ENCODE results near the gene CABP4. TPM values are rescaled to one million over a fixed set of nuclear protein-coding genes. Genes with fewer than 3 reads are reported as not detected.

CABP4 gene
- total RNA-seq, 1 donor from 2014 or later = 3.8 TPM

DNA sequence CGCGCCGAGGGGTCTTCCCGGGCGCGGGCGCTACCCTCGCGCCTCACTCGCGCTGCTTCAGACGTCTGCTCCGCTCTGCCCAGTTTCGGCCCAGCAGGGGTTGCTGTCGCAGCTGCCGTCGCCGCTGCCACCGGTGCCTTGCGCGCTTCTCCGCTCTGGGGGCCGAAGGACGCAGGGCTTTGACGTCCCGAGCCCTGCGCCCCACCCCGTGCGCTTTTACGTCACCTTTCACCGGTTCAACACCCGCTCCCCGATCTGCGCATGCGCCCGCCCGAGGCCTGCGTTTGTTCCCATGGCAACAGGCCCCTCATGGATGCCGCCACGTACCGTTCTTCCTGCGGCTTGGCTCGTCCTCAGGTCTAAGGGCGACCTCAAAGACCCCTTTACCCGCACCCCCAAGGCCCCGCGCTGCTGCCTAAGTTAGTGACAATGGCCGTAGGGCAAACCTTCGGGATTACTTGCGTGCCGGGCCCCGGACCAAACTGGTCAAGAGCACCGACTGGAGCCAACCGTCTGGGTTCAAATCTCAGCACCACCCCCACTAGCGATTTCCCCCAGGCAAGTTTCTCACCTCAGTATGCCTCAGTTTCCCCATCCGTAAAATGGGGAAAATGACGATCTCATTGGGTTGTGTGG lies 53.5 kb downstream of the CABP4 start:
- peak; percentile 99 for DNase-seq (ENCODE audit: low spot score)

- no peak for DNase-seq (ENCODE audit: low spot score)
These were observed 54.8 kb downstream of the CABP4 start for GRCh38 chr11:67510023-67510345.

Small RNA genes within 50 kb of the gene (microRNA-seq; reads per million reads assigned to microRNA genes)
- not detected for gene MIR6752 (ENCODE audit: borderline number of aligned reads)

Other genes with a start within 250 kb of the CABP4 start
- gene GRK2, start 188.9 kb upstream of the CABP4 start, total RNA-seq = 60.2 TPM
- 42.5 TPM for gene ANKRD13D, start 166.1 kb upstream of the CABP4 start, total RNA-seq
- 19.9 TPM for gene SSH3, start 151.8 kb upstream of the CABP4 start, total RNA-seq
- 72.9 TPM for gene POLD4, start 101.8 kb upstream of the CABP4 start, total RNA-seq
- gene CLCF1, start 81.8 kb upstream of the CABP4 start, total RNA-seq = 7.7 TPM
- 10.4 TPM for gene RAD9A, start 63.4 kb upstream of the CABP4 start, total RNA-seq
- 92.4 TPM for gene PPP1CA, start 53.5 kb upstream of the CABP4 start, total RNA-seq
- 5.3 TPM for gene TBC1D10C, start 51.3 kb upstream of the CABP4 start, total RNA-seq
- gene CARNS1, start 39.7 kb upstream of the CABP4 start, total RNA-seq = 0.29 TPM
- 32.4 TPM for gene RPS6KB2, start 26.9 kb upstream of the CABP4 start, total RNA-seq
- 3.3 TPM for gene PTPRCAP, start 17.7 kb upstream of the CABP4 start, total RNA-seq
- gene CORO1B, start 11.9 kb upstream of the CABP4 start, total RNA-seq = 83.1 TPM
- not detected for gene GPR152, start 2.6 kb upstream of the CABP4 start, total RNA-seq
- gene TMEM134, start 13.9 kb downstream of the CABP4 start, total RNA-seq = 43.2 TPM
- 39.5 TPM for gene AIP, start 27.7 kb downstream of the CABP4 start, total RNA-seq
- 29.5 TPM for gene PITPNM1, start 50.0 kb downstream of the CABP4 start, total RNA-seq
- gene CDK2AP2, start 52.8 kb downstream of the CABP4 start, total RNA-seq = 59.6 TPM
- not detected for gene CABP2, start 68.1 kb downstream of the CABP4 start, total RNA-seq
- 355 TPM for gene GSTP1, start 128.5 kb downstream of the CABP4 start, total RNA-seq
- 147 TPM for gene NDUFV1, start 151.6 kb downstream of the CABP4 start, total RNA-seq
- gene NUDT8, start 174.6 kb downstream of the CABP4 start, total RNA-seq = 12.9 TPM
- not detected for gene TBX10, start 184.4 kb downstream of the CABP4 start, total RNA-seq
- gene ACY3, start 195.4 kb downstream of the CABP4 start, total RNA-seq = not detected
- not detected for gene ALDH3B2, start 219.3 kb downstream of the CABP4 start, total RNA-seq

All from mesenteric fat pad (tissue), 1 donor.